IMR-90 (cell line): ENCODE results near the gene EBF3.

ENCODE experiments used
- BHLHE40 ChIP-seq: fragments of 150-350 bp; IDR thresholded peaks from 2 replicates; pipeline ENCODE4 v1.6.1; 2016; ENCODE audit warnings: mild to moderate bottlenecking, low read depth, low read length
- CEBPB ChIP-seq: IDR thresholded peaks from 2 replicates; pipeline ENCODE4 v1.6.1; 2012; ENCODE audit warnings: low read depth, low read length, improper control_type of control experiment
- FOS ChIP-seq: fragments of 150-350 bp; IDR thresholded peaks from 2 replicates; pipeline ENCODE4 v1.6.1; 2016; ENCODE audit warnings: low read depth, low read length
- POLR2A ChIP-seq: IDR thresholded peaks from 2 replicates; pipeline ENCODE4 v1.6.1; 2012; ENCODE audit warnings: mild to moderate bottlenecking, low read depth, low read length
- RCOR1 ChIP-seq: IDR thresholded peaks from 2 replicates; pipeline ENCODE4 v1.6.1; 2012; ENCODE audit warnings: mild to moderate bottlenecking, low read length, improper control_type of control experiment; ENCODE audit not compliant: insufficient replicate concordance
- RFX5 ChIP-seq: IDR thresholded peaks from 2 replicates; pipeline ENCODE4 v1.8.0; 2012; ENCODE audit warnings: low read depth, mild to moderate bottlenecking, low read length, moderate library complexity
- USF2 ChIP-seq: fragments of 150-350 bp; IDR thresholded peaks from 2 replicates; pipeline ENCODE4 v1.6.1; 2017; ENCODE audit warnings: mild to moderate bottlenecking, antibody characterized with exemption, low read length, low read depth
- TF ChIP-seq, protein P1 (sequence below): conservative IDR thresholded peaks from 2 replicates; pipeline ENCODE4 v1.5.1; 2012; ENCODE audit warnings: mild to moderate bottlenecking, low read depth, low read length, improper control_type of control experiment

DNA sequence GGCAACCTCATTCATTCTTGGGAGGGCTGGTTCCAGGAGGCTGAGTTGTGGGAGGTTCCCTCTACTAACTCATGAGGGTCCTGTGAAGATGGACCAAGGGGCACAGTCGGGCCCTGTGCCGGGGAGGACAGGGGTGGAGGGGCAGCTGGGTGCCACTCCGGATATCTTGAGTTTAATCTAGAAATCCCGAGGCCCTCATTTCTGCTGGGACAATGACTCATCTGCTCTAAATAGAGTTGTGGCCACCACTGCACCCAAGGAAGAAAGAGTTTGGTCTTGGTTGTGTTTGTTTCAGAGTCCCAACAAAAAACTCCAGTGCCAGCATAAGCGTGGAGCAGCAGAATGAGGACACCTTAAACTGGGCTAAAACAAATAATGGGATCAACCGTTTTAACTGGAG is 82.4 kb downstream of the EBF3 start:
- no peak for TF ChIP-seq POLR2A
- TF ChIP-seq, protein P1, sequence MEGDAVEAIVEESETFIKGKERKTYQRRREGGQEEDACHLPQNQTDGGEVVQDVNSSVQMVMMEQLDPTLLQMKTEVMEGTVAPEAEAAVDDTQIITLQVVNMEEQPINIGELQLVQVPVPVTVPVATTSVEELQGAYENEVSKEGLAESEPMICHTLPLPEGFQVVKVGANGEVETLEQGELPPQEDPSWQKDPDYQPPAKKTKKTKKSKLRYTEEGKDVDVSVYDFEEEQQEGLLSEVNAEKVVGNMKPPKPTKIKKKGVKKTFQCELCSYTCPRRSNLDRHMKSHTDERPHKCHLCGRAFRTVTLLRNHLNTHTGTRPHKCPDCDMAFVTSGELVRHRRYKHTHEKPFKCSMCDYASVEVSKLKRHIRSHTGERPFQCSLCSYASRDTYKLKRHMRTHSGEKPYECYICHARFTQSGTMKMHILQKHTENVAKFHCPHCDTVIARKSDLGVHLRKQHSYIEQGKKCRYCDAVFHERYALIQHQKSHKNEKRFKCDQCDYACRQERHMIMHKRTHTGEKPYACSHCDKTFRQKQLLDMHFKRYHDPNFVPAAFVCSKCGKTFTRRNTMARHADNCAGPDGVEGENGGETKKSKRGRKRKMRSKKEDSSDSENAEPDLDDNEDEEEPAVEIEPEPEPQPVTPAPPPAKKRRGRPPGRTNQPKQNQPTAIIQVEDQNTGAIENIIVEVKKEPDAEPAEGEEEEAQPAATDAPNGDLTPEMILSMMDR: no peak
- no peak for TF ChIP-seq BHLHE40
- no peak for TF ChIP-seq RCOR1
- no peak for TF ChIP-seq RFX5
- TF ChIP-seq FOS: no peak
- no peak for TF ChIP-seq CEBPB
- no peak for TF ChIP-seq USF2
